ENCODE results near the gene COL24A1.

DNA sequence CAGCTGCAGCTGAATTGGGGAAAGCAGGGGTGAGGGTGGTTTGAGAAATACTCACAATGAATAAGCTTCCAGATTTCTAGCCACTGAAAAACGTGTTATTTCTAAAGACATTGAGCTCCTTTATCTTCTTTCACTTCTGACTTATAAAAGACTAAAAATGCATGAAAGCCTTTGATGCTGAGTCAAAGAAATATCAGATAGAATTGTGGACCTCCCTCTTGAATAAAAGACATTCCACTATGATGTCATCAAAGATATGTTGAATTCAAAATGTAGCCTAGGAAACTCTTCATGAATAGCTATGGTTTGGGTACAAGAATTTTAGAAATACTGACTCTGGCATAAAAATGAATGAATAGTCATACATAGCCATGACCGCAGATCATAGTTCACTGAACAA lies 44.7 kb upstream of the COL24A1 start:
- TF ChIP-seq, protein P1, sequence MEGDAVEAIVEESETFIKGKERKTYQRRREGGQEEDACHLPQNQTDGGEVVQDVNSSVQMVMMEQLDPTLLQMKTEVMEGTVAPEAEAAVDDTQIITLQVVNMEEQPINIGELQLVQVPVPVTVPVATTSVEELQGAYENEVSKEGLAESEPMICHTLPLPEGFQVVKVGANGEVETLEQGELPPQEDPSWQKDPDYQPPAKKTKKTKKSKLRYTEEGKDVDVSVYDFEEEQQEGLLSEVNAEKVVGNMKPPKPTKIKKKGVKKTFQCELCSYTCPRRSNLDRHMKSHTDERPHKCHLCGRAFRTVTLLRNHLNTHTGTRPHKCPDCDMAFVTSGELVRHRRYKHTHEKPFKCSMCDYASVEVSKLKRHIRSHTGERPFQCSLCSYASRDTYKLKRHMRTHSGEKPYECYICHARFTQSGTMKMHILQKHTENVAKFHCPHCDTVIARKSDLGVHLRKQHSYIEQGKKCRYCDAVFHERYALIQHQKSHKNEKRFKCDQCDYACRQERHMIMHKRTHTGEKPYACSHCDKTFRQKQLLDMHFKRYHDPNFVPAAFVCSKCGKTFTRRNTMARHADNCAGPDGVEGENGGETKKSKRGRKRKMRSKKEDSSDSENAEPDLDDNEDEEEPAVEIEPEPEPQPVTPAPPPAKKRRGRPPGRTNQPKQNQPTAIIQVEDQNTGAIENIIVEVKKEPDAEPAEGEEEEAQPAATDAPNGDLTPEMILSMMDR (IDR thresholded peaks at IDR 0.05; ENCODE audit: low read depth, low read length, poor library complexity, severe bottlenecking), result no peak
- TF ChIP-seq EZH2phosphoT487 (IDR thresholded peaks at IDR 0.05; ENCODE audit: borderline replicate concordance, low read length), result no peak

Measured in DOHH2 (cell line).